Effector CD4-positive, alpha-beta T cell (primary cell): ENCODE measurements around the gene MOBP.

Source experiments
- DNase-seq: peaks from one replicate; pipeline ENCODE4 v3.0.0-alpha.2; 2020

The MOBP gene

DNA sequence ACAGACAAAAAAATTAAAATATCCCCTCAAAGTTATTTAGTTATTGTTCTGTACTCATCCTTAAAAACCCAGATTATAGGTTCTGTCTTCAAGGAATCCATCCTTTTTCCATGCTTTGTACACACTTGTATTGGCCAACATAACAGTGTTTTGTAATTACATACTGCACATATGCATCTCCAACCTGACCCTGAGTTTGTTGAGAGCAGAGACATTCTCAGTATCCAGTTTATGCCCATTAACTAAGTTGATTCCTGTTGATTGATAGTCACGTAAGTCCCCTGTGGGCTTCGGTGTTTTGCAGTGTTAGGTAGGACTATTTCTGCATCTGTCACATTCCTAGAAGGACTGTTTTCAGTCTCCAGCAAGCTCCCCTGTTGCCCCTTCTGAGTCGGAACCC lies 33.6 kb downstream of the MOBP start:
- DNase-seq, result no peak

DNA sequence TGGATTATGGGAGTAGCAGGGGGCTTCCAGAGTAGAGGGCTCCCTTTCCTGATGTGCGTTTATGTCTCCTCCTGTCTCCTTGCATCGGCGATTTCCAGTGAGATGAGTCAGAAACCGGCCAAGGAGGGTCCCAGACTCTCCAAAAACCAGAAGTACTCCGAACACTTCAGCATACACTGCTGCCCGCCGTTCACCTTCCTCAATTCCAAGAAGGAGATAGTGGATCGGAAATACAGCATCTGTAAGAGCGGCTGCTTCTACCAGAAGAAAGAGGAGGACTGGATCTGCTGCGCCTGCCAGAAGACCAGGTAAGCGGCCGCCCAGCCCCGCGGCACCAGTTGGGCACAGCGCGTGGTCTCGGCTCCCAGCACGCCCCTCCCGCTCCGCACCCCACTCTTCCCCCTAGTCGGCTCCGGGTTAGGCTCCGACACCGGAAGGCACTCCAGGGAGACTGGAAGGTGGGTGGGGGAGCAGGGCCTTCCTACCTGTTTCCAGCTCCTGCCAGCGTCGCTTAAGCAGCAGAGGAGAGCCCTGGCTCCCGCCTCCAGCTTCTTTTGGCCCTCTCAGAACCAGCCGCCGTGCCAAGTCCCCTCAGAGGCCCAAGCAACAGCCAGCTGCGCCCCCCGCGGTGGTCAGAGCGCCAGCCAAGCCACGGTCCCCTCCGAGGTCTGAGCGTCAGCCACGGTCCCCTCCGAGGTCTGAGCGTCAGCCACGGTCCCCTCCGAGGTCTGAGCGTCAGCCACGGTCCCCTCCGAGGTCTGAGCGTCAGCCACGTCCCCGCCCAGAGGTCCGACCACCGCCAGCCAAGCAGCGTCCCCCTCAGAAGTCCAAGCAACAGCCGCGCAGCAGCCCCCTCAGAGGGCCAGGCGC lies 34.7 kb downstream of the MOBP start:
- DNase-seq, result no peak

DNA sequence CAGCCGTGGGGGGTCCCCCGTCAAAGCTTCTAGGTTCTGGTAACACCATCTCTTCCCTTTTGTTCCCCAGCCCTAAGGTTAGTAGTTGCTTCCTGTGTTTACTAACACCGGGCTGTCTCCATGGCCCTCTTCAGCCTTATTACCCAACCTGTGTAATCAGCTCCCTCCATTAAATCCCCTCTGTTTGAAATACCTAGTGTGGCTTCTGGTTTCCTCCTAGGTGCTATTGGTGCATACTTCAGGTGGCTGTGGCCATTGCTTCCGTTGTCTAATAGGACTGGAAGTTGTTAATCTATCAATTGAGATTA lies 35.3 kb downstream of the MOBP start:
- DNase-seq, result no peak

DNA sequence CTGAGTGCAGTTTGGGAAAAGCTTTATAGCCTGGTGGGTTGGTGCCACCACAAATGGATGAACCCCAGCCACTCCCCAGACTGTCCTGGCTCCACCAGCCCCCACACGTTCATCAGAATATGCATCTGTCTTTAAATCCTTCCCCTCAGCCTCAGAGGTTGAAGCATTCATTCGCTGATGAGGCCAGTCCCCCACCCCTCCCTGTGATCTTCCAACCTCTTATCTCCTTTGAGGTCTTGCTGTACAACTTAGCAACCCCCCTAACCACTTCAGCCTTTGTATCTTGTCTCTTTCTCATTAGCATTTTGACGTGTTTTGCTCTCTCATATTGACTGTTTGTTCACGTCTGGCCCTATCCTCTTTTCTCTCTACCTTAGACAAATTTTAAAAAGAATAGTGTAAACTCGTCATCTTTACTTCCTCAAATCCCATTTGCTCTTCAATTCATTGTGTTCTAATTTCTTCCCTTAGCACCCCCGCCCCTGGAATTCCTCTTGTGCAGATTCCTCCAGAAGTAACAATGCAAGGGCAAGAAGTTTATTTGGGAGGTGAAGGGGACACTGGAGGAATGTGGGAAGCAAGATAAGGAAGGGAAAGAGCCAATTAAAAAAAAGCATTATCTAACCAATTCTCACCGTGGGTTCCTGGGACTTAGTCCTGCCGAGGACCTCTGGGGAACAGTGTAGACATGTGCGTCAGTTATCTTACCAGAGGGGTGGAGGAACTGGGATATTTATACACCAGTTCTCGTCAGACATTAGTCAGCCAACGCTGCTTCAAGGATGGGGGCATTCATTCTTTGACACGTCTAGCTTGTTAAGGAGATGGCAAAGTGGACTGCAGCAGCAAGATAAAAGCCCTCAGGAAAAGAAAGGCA lies 38.6 kb downstream of the MOBP start:
- DNase-seq, result no peak

GRCh38 chr3:39506863-39507262 lies 39.4 kb downstream of the MOBP start:
- DNase-seq, result no peak

GRCh38 chr3:39513791-39514369 lies 46.4 kb downstream of the MOBP start:
- no peak for DNase-seq

DNA sequence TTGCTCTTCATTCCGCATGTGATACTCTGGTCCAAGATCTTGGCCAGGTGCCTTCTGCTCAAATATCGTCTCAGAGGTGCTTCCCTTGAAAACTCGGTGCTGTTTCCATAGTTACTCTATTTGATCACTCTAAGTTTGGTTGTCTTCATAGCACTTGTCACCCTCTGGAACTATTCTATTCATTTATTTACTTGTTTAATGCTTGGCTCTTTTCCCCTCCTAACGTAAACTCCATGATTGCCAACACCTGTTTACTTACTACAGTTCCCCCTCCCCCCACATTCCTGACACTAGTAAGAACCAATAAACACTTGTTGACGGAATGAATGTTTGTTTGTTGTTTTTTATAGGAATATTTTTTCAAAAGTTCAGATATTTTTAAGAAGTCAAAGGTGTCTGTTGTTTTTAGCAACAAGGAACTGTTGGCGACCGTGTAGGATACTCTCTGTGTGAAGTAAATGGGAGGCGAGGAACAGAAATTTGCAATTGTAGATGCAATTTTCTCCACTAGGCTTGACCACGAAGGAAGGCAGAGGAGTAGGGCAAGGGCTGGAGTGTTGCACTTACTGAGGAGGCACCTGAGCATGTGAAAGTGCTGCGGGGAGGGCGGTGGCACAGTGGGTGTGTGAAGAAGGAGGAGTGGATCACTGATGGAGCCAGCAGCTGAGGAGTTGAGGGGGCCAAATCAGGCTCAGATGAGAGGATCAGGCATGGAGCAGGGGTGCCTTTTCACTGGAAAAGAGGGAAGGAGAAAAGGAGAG lies 48.4 kb downstream of the MOBP start:
- no peak for DNase-seq

- no peak for DNase-seq
Observed at GRCh38 chr3:39519103-39519502, 51.6 kb downstream of the MOBP start.

GRCh38 chr3:39519554-39520288 lies 52.2 kb downstream of the MOBP start:
- DNase-seq, result no peak

DNA sequence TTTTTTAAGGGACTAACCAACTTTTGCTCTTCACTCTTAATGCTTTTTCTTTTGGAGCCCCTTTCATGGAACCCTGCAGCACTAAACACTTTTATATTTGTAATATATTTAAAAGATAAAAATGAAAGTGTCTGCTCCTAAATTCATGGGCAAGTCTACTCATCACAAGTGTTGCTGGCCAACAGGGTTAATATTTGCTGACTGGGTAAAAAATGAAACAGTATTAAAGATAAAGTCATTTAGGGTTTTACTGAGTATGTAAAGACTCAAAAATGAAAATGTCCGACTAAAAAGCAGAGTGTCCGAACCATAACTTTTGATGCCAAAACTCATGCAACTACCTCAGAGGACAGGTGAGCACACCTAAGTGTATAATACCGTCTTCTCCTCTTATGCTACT lies 54.0 kb downstream of the MOBP start:
- DNase-seq, result no peak

DNA sequence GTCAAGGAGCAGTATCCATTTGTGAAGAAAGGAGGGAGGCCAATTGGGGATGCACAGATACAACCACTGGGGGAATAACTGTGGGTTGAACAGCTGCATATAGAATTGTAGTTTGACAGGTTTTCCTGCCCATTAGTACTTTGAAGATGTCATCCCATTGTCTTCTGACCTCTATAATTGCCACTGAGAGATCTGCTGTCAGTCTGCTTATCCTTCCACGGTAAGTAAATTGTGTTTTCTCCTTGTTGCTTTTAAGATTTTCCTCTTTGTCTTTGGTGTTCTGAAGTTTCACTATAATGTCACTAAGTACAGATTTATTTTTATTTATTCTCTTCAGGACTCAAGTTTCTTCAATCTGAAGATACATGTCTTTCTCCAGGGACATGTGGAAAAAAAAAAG lies 56.6 kb downstream of the MOBP start:
- no peak for DNase-seq

DNA sequence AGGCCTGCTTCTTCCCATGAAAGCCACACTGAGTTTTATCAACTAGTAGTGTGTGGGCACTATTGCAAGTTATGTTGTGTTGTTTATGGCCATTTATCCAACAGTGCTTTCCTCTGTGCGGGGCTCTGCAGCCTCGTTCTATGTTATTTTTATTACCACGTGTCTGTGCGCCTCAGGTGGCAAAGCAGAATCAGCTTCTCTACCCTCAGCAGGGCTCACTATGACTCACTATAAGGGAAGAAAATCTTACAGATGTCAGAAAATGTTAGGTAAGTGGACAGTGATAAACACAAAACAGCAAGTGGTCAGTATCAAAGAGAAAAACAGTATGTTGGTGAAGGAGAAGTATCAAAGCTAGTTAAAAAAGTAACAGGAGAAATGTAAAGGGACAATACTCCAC lies 61.4 kb downstream of the MOBP start:
- DNase-seq, result no peak

DNA sequence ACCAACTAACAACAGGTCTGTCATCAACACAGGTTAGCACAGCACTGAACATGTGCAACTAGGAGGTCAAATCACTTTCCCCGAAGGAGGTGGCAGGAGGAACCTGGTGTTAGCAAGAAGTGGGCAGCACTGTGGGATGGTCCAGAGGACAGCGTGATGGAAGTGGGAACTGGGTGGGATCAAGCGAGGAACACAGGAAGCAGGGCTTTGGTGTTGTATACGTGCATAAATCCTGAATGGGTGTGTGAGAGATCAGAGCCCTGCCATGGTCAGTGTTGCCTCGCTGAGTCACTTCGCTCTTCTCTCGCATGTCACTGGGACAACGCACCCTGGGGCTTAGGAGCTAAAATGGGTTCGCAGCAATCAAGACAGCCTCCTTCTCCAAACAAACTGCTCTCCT lies 62.1 kb downstream of the MOBP start:
- no peak for DNase-seq

DNA sequence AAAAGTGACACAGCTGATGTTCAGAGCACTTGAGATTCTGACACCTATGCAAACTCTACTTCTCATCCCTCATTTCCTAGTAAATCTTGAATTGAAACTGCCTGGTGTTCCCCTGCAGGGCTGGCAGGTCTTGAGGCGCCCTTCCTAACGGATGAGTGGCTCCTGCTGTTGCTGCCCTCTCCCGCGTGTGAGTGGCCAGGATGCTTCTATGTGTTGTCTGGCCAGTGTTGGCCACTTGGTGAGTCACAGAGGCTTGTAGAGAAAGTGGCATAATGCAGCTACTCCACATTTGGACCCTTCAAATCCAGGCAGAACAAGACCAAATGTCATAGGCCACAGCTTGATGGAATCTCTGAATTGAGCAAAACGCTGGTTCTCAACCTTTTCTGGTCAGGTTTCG lies 63.6 kb downstream of the MOBP start:
- DNase-seq, result no peak

- no peak for DNase-seq
Observed at GRCh38 chr3:39531665-39532064, 64.2 kb downstream of the MOBP start.

GRCh38 chr3:39532777-39533176 lies 65.3 kb downstream of the MOBP start:
- no peak for DNase-seq

DNA sequence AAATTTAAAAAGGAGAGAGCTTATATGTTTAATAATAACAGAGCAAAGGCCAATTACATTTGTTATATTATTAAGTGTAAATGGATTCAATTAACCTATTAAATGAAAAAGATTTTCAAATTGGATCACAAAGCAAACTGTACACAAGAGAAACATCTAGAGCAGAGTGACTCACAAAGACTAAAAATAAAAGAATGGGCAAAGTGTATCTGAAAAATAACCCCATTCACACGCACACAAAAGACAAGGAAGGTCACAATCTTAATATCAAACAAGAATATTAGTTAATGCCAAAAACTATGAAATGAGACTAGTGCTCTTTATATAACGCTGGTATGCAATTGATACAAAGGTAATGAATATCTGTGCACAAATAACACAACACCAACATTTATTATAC lies 65.7 kb downstream of the MOBP start:
- no peak for DNase-seq

DNA sequence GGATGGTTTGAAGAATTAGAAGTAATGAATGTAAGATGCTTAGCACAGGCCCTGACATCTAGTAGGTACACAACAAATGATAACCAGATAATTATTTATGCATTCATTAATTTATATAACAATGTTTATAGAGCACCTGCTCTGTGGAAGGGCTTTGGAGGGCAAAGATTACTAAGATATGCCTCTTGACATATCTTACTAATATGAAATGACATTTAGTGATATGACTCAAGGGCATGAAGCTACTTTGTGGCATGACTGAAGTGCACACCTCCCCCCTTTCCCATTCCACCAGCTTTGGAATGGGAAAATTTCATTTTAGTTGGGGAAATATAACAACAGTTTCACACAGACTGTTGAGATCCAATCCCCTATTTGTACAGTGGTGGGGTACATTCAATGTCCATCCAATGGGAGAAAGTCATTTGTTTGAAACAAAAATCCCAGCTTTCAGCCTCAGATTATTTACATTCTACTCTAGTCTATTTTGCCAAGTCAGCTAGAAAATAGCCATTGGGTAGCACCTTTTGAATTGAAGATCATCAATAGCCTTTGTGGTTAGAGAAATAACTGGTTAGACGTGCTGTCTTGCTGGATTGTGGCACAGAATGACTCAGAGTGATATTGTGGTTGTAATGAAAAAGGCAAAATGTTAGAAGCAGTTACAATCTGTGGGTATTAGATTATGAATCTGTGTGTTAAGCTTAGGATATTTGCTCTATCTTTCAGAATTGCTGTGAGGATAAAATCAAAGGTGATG lies 72.9 kb downstream of the MOBP start:
- no peak for DNase-seq

DNA sequence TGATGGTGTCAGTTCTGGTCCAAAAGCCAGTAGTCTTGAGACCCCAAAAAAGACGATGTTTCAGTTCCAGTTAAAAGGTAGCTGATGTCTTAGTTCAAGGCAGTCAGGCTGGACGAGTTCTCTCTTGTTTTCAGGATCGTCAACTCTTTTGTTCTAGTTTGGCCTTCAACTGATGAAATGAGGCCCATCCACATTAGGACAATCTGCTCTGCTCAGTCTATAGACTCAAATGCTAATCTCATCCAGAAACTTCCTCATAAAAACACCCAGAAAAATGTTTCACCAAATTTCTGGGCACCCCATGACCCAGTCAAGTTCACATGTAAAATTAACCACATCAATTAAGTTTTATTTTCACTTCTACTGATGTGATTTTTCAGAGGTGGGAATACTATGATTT lies 74.0 kb downstream of the MOBP start:
- DNase-seq, result no peak

DNA sequence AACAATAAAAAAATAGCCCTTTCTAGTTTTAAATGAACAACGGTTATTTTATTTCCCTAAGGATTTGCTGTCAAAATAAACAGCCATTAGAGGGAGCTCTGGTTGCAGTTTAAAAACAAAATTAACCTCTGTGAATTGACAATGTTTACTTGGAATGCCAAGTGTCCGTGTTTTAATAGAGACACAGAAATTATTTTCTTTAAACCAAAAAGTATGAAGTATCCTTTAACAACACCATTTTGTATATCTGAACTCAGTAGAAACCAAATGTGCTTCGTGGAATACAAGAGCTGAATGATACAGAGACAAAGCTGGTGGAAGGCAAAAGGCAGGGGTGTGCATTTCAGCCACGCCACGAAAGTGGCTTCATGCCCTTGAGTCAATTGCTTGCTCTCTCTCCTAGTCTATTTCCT lies 74.4 kb downstream of the MOBP start:
- DNase-seq, result no peak

- DNase-seq, result no peak
Observed at GRCh38 chr3:39542588-39542988, 75.1 kb downstream of the MOBP start.

DNA sequence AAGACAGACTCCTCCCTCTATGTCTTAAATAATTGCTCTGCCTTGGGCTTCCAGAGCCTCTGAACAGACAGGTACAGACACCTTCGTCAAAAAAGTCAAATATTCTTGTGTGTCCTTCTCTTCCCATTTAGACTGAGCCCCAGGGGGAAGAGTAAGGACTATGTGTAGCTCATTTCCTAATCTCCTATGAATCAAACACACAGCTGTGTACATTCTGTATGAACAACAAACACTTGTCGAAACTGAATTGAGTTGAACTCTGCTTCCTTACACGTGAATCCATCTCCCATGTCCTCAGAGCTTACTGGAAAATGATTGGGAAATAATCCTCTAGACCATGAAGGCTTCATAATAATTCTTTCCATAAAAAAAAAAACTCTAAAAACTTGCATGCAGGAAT lies 80.8 kb downstream of the MOBP start:
- DNase-seq, result no peak
